Measurements from ENCODE around the gene SSBP4. TPM values are rescaled to one million over a fixed set of nuclear protein-coding genes. Genes with fewer than 3 reads are reported as not detected.

The SSBP4 gene
- total RNA-seq, result 100 to 1,000 TPM in 1 of 6 donors, 10 to 100 TPM in 5; 52.0 to 157 (median 84.1) TPM

DNA sequence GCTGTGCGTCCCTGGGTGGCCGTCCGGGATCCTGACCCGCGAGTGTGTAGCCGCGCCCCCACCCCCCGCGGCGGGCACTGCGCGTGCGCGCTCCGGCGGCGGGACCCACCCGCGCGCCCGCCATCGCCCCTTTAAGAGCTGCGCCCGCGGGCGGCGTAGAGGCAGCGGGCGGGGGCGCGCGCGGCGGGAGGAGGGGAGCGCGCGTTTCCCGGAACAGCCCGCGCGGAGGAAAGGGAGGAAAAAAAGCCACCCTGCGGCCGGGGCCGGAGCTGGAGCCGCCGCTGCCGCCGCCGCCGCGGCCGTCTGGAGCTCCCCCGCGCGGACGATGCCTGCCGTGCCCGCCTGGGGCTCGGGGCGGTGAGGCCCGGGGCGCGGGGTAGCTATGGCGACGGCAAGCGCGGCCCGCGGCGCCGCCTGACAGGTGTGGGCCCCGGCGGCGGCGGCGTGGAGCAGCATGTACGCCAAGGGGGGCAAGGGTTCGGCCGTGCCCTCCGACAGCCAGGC lies at the start of gene SSBP4:
SSBP4 (plus strand) TSS at position 204 of the 504 bp plus-strand sequence; CDS start at position 455, 251 bp downstream.
- no peaks in the 10 kb centered on the region for H3K36me3 ChIP-seq
- H3K9me3 ChIP-seq, result no peaks in the 10 kb centered on the region
- peak; percentile 0 to 49 for ATAC-seq (ENCODE audit: low FRiP score in 2 of 2)
- peaks cover 65 to 86% (median 66%) of the 10 kb centered on the region in 4 donors for H3K4me1 ChIP-seq
- peak in 2 of 4 donors; percentile 40 to 63 for TF ChIP-seq POLR2A (IDR thresholded peaks at IDR 0.05)
- peak in 1 of 2 donors; percentile 63 for TF ChIP-seq POLR2AphosphoS5 (IDR thresholded peaks at IDR 0.05)
- TF ChIP-seq, protein P1, sequence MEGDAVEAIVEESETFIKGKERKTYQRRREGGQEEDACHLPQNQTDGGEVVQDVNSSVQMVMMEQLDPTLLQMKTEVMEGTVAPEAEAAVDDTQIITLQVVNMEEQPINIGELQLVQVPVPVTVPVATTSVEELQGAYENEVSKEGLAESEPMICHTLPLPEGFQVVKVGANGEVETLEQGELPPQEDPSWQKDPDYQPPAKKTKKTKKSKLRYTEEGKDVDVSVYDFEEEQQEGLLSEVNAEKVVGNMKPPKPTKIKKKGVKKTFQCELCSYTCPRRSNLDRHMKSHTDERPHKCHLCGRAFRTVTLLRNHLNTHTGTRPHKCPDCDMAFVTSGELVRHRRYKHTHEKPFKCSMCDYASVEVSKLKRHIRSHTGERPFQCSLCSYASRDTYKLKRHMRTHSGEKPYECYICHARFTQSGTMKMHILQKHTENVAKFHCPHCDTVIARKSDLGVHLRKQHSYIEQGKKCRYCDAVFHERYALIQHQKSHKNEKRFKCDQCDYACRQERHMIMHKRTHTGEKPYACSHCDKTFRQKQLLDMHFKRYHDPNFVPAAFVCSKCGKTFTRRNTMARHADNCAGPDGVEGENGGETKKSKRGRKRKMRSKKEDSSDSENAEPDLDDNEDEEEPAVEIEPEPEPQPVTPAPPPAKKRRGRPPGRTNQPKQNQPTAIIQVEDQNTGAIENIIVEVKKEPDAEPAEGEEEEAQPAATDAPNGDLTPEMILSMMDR (IDR thresholded peaks at IDR 0.05), result peak; percentile 40 to 92 (median 75)
- TF ChIP-seq EP300 (IDR thresholded peaks at IDR 0.05), result no peak
- no peaks in the 10 kb centered on the region for H3K27me3 ChIP-seq
- no CpG with 5 or more reads among the region's 80 CpGs for WGBS, 2 donors
- DNase-seq, result peak; percentile 63 to 95
- peak within 1 kb of the TSS; percentile 87 to 94 (median 91) for H3K27ac ChIP-seq
- H3K4me3 ChIP-seq, result peak within 1 kb of the TSS; percentile 68 to 94 (median 81)

DNA sequence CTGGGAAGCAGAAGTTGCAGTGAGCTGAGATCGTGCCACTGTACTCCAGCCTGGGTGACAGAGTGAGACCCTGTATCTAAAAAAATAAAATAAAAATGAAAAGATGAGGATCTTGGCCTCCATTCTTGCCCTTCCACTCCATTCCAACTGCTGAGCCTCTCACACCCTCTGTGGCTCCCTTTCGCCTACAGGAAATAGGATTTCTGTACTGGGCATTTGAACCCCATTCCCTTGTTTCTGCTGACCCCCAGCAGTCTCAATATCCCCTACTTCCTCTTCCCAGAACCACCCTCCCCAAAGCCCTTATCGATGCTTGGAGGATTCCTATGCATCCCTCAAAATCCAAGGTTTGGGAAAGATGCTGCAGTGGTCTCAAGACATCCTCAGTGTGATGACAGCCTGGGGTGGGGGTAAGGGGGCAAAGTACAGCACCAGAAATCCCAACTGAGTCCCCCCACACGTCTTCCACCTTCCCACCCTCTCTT lies 45.7 kb upstream of the SSBP4 start:
- H3K36me3 ChIP-seq, result no peaks in the 10 kb centered on the region
- no peaks in the 10 kb centered on the region for H3K9me3 ChIP-seq
- 54 to 68% methylated on average over 3 to 4 of the region's 4 CpGs for WGBS, 2 donors
- ATAC-seq (ENCODE audit: low FRiP score in 2 of 2) (no peak), DNase-seq (no peak)
- H3K4me1 ChIP-seq, result peaks cover 25 to 60% (median 36%) of the 10 kb centered on the region in 4 donors
- TF ChIP-seq, protein P1 (IDR thresholded peaks at IDR 0.05), result no peak
- TF ChIP-seq EP300 (IDR thresholded peaks at IDR 0.05), result no peak
- TF ChIP-seq POLR2AphosphoS5 (IDR thresholded peaks at IDR 0.05), result no peak
- no peak for TF ChIP-seq POLR2A (IDR thresholded peaks at IDR 0.05)
- no peak overlapping the region for H3K4me3 ChIP-seq
- no peaks in the 10 kb centered on the region for H3K27me3 ChIP-seq
- peak overlapping the region; percentile 65 to 87 (median 83) for H3K27ac ChIP-seq

DNA sequence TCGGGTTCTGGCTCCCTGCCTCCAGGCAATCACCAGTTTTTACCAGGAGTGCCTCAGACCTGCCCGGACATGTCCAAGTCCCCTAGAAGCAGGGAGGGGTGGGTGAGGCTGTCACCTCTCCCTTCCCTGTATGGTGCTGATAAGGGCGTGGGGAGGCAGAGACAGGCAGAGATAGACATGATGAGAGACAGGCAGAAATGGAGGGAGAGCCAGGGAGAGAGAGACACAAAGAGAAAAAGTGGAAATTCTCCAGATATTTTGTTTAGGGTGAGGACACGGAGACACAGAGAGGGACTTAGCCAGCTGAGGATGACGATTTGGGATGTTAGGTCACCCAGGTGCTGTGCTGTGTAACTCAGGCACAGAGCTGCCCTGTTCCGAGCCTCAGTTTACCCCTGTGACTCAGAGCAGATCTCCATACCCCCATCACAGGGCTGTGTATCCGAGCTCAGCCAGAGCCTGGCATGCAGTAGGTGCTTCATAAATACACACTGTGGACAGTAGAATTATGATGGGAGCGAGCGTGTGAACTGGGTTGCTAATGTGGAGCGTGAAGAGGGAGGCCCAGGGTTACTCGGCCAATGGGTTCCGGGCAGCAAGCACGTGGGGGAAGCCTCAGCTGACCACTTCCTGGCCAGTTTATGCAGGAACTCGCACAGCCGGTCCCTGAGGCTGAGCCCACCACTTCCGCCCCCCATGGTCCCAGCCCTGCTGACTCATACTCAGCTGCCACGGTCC lies 45.1 kb upstream of the SSBP4 start:
- DNase-seq (peak; percentile 87 to 98), ATAC-seq (ENCODE audit: low FRiP score in 2 of 2) (peak; percentile 95 to 97)
- Histone ChIP-seq H3K36me3 (no peaks in the 10 kb centered on the region), H3K4me1 (peaks cover 25 to 60% (median 38%) of the 10 kb centered on the region in 4 donors), H3K9me3 (no peaks in the 10 kb centered on the region), H3K27ac (peak overlapping the region; percentile 65 to 87 (median 83)), H3K4me3 (no peak overlapping the region), H3K27me3 (no peaks in the 10 kb centered on the region)
- WGBS, 2 donors, result 18 to 51% methylated on average over 6 to 17 of the region's 17 CpGs
- TF ChIP-seq, protein P1 (IDR thresholded peaks at IDR 0.05), result no peak
- TF ChIP-seq EP300 (IDR thresholded peaks at IDR 0.05) (peak; percentile 62 to 98 (median 87)), POLR2A (IDR thresholded peaks at IDR 0.05) (peak in 1 of 4 donors; percentile 52), POLR2AphosphoS5 (IDR thresholded peaks at IDR 0.05) (peak; percentile 93 to 98)

DNA sequence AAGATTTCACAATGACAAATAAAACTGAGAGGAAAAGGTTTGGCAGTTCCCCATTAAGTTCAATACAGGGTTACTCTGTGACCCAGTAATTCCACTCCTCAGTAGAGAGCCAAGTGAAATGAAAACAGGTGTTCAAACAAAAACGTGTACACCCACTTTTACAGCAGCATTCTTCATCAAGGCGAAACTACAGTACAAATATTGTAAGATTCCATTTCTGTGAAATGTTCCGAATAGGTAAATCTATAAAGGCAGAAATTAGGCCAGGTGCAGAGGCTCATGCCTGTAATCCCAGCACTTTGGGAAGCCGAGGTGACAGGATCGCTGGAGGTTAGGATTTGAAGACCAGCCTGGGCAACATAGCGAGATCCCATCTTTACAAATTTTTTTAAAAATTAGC lies 42.2 kb upstream of the SSBP4 start:
- peak overlapping the region in 3 of 4 donors; percentile 72 to 84 (median 83) for H3K27ac ChIP-seq
- H3K4me3 ChIP-seq, result no peak overlapping the region
- no peaks in the 10 kb centered on the region for H3K36me3 ChIP-seq
- no peaks in the 10 kb centered on the region for H3K27me3 ChIP-seq
- DNase-seq (no peak), ATAC-seq (ENCODE audit: low FRiP score in 2 of 2) (peak in 1 of 2 donors; percentile 42)
- H3K9me3 ChIP-seq, result no peaks in the 10 kb centered on the region
- peaks cover 46 to 79% (median 57%) of the 10 kb centered on the region in 4 donors for H3K4me1 ChIP-seq
- no peak for TF ChIP-seq POLR2AphosphoS5 (IDR thresholded peaks at IDR 0.05)
- TF ChIP-seq POLR2A (IDR thresholded peaks at IDR 0.05), result no peak
- peak in 1 of 4 donors; percentile 80 for TF ChIP-seq EP300 (IDR thresholded peaks at IDR 0.05)
- TF ChIP-seq, protein P1 (IDR thresholded peaks at IDR 0.05), result no peak
- WGBS, 2 donors, result 66% methylated on average over 6 of the region's 6 CpGs
